ENCODE results near the gene HDAC11. TPM values are rescaled to one million over a fixed set of nuclear protein-coding genes. Genes with fewer than 3 reads are reported as not detected.

The HDAC11 gene
- polyA plus RNA-seq, 3 donors: 2.9 to 3.9 (median 3.5) TPM

- Histone ChIP-seq H3K36me3 (replicated peaks in 1 of 2; ENCODE audit: control insufficient read depth in 1 of 2, insufficient read depth in 2 of 2, low read length in 2 of 2) (no peaks in the 10 kb centered on the region), H3K9ac (ENCODE audit: insufficient read depth, low read length, poor library complexity, severe bottlenecking) (no peak overlapping the region), H3K27me3 (ENCODE audit: control insufficient read depth in 2 of 2, insufficient read depth in 2 of 2, low read length in 2 of 2) (no peaks in the 10 kb centered on the region), H3K27ac (ENCODE audit: low read depth in 1 of 2, low read length in 2 of 2) (no peak overlapping the region), H3K4me3 (replicated peaks in 1 of 3; ENCODE audit: low read depth in 2 of 3, low read length in 3 of 3) (no peak overlapping the region), H3K4me1 (ENCODE audit: control insufficient read depth in 1 of 2, insufficient read depth in 2 of 2, low read length in 2 of 2) (no peaks in the 10 kb centered on the region), H3K9me3 (replicated peaks in 1 of 2; ENCODE audit: control insufficient read depth in 1 of 2, insufficient read depth in 1 of 2, low read length in 2 of 2) (no peaks in the 10 kb centered on the region), H4K20me1 (ENCODE audit: insufficient read depth, low read length) (no peaks in the 10 kb centered on the region), H3K79me2 (ENCODE audit: insufficient read depth, low read length) (no peaks in the 10 kb centered on the region), H3K4me2 (replicated peaks; ENCODE audit: extremely low read depth, low read length, poor library complexity, severe bottlenecking) (no peak overlapping the region), H2AFZ (ENCODE audit: insufficient read depth, low read depth, low read length, poor library complexity, severe bottlenecking) (no peak overlapping the region)
- Mint-ChIP-seq H3K27me3 (ENCODE audit: low read depth in 3 of 3) (peaks cover 3 to 9% (median 7%) of the 10 kb centered on the region in 3 donors), H3K36me3 (no peaks in the 10 kb centered on the region), H3K4me1 (peaks cover 7% of the 10 kb centered on the region), H3K27ac (no peak overlapping the region), H3K4me3 (no peak overlapping the region), H3K9me3 (no peaks in the 10 kb centered on the region)
- WGBS (ENCODE audit: insufficient coverage): 100% methylated on average over 2 of the region's 5 CpGs
- no peak for TF ChIP-seq CTCF (IDR thresholded peaks at IDR 0.05)
- intact Hi-C loops (cut with micrococcal nuclease): no loop called here
- no peak for DNase-seq
Measured at GRCh38 chr3:13532631-13533030, 52.5 kb downstream of the HDAC11 start.

GRCh38 chr3:13533885-13534301 is 53.8 kb downstream of the HDAC11 start:
- no peak overlapping the region for H3K4me2 ChIP-seq (replicated peaks; ENCODE audit: extremely low read depth, low read length, poor library complexity, severe bottlenecking)
- intact Hi-C loops (cut with micrococcal nuclease): no loop called here
- no peak overlapping the region for H3K27ac ChIP-seq (ENCODE audit: low read depth in 1 of 2, low read length in 2 of 2)
- H3K9ac ChIP-seq (ENCODE audit: insufficient read depth, low read length, poor library complexity, severe bottlenecking): no peak overlapping the region
- WGBS (ENCODE audit: insufficient coverage): 87% methylated on average over 8 of the region's 8 CpGs
- no peak overlapping the region for H3K27ac Mint-ChIP-seq
- TF ChIP-seq CTCF (IDR thresholded peaks at IDR 0.05): no peak
- no peaks in the 10 kb centered on the region for H3K27me3 ChIP-seq (ENCODE audit: control insufficient read depth in 2 of 2, insufficient read depth in 2 of 2, low read length in 2 of 2)
- H3K9me3 ChIP-seq (replicated peaks in 1 of 2; ENCODE audit: control insufficient read depth in 1 of 2, insufficient read depth in 1 of 2, low read length in 2 of 2): no peaks in the 10 kb centered on the region
- no peaks in the 10 kb centered on the region for H3K9me3 Mint-ChIP-seq
- no peaks in the 10 kb centered on the region for H3K36me3 Mint-ChIP-seq
- DNase-seq: no peak
- H4K20me1 ChIP-seq (ENCODE audit: insufficient read depth, low read length): no peaks in the 10 kb centered on the region
- H3K79me2 ChIP-seq (ENCODE audit: insufficient read depth, low read length): no peaks in the 10 kb centered on the region
- no peak overlapping the region for H2AFZ ChIP-seq (ENCODE audit: insufficient read depth, low read depth, low read length, poor library complexity, severe bottlenecking)
- H3K27me3 Mint-ChIP-seq (ENCODE audit: low read depth in 3 of 3): peaks cover 3 to 8% (median 7%) of the 10 kb centered on the region in 3 donors
- H3K36me3 ChIP-seq (replicated peaks in 1 of 2; ENCODE audit: control insufficient read depth in 1 of 2, insufficient read depth in 2 of 2, low read length in 2 of 2): no peaks in the 10 kb centered on the region
- H3K4me1 ChIP-seq (ENCODE audit: control insufficient read depth in 1 of 2, insufficient read depth in 2 of 2, low read length in 2 of 2): no peaks in the 10 kb centered on the region
- H3K4me3 Mint-ChIP-seq: no peak overlapping the region
- peaks cover 7% of the 10 kb centered on the region for H3K4me1 Mint-ChIP-seq
- no peak overlapping the region for H3K4me3 ChIP-seq (replicated peaks in 1 of 3; ENCODE audit: low read depth in 2 of 3, low read length in 3 of 3)

Measured in CD14-positive monocyte (primary cell).